IPS-20b (cell line): ENCODE data around the gene PHKB.

Experiments
- H3K27ac ChIP-seq: one replicate; pipeline ENCODE4 v1.5.1; 2013; ENCODE audit warnings: low read length
- H3K27me3 ChIP-seq: 2 replicates; pipeline ENCODE4 v1.6.1; 2013; ENCODE audit warnings: mild to moderate bottlenecking, low read length, inconsistent platforms; ENCODE audit not compliant: insufficient read depth
- H3K36me3 ChIP-seq: 2 replicates; pipeline ENCODE4 v1.6.1; 2013; ENCODE audit warnings: low read depth, mild to moderate bottlenecking, inconsistent platforms, low read length, moderate library complexity; ENCODE audit not compliant: insufficient read depth
- H3K4me1 ChIP-seq: 2 replicates; pipeline ENCODE4 v1.6.1; 2013; ENCODE audit warnings: mild to moderate bottlenecking, control low read depth, inconsistent platforms, low read length, moderate library complexity; ENCODE audit not compliant: insufficient read depth
- H3K4me3 ChIP-seq: 2 replicates; pipeline ENCODE4 v1.5.1; 2013; ENCODE audit warnings: mild to moderate bottlenecking, low read length, inconsistent platforms
- H3K9ac ChIP-seq: 2 replicates; pipeline ENCODE4 v1.6.1; 2013; ENCODE audit warnings: low read depth, mild to moderate bottlenecking, inconsistent platforms, low read length, moderate library complexity
- H3K9me3 ChIP-seq: 2 replicates; pipeline ENCODE4 v1.6.1; 2013; ENCODE audit warnings: mild to moderate bottlenecking, low read depth, low read length, inconsistent platforms; ENCODE audit not compliant: insufficient read depth

Gene PHKB

GRCh38 chr16:47700857-47701587 is 239.9 kb downstream of the PHKB start:
- peaks cover 20% of the 10 kb centered on the region for H3K36me3 ChIP-seq
- H3K27me3 ChIP-seq = no peaks in the 10 kb centered on the region
- peaks cover 11% of the 10 kb centered on the region; the same call in 1 of the 2 replicates for H3K4me1 ChIP-seq
- no peak overlapping the region for H3K27ac ChIP-seq
- H3K4me3 ChIP-seq = no peak overlapping the region
- no peaks in the 10 kb centered on the region for H3K9me3 ChIP-seq
- H3K9ac ChIP-seq = no peak overlapping the region

- Histone ChIP-seq H3K36me3 (no peaks in the 10 kb centered on the region), H3K9ac (no peak overlapping the region), H3K27ac (no peak overlapping the region), H3K27me3 (no peaks in the 10 kb centered on the region), H3K4me3 (no peak overlapping the region), H3K9me3 (no peaks in the 10 kb centered on the region), H3K4me1 (peaks cover 5% of the 10 kb centered on the region; the same call in 1 of the 2 replicates)
These were observed 244.1 kb downstream of the PHKB start for GRCh38 chr16:47705266-47705665.

GRCh38 chr16:47711809-47712208 is 250.7 kb downstream of the PHKB start:
- Histone ChIP-seq H3K36me3 (no peaks in the 10 kb centered on the region), H3K4me1 (peaks cover 4% of the 10 kb centered on the region; the same call in 1 of the 2 replicates), H3K27me3 (no peaks in the 10 kb centered on the region), H3K9ac (no peak overlapping the region), H3K27ac (no peak overlapping the region), H3K9me3 (no peaks in the 10 kb centered on the region), H3K4me3 (no peak overlapping the region)

GRCh38 chr16:47712276-47713224 is 251.4 kb downstream of the PHKB start:
- H3K9ac ChIP-seq = no peak overlapping the region

GRCh38 chr16:47713225-47713595 is 252.1 kb downstream of the PHKB start:
- peaks cover 4% of the 10 kb centered on the region; the same call in 1 of the 2 replicates for H3K4me1 ChIP-seq
- no peak overlapping the region for H3K27ac ChIP-seq
- no peaks in the 10 kb centered on the region for H3K36me3 ChIP-seq
- H3K9ac ChIP-seq = no peak overlapping the region
- no peaks in the 10 kb centered on the region for H3K27me3 ChIP-seq
- no peaks in the 10 kb centered on the region for H3K9me3 ChIP-seq
- H3K4me3 ChIP-seq = no peak overlapping the region

More at GRCh38 chr16:47712276-47713224, 251.4 kb downstream of the PHKB start:
- no peaks in the 10 kb centered on the region for H3K36me3 ChIP-seq
- no peaks in the 10 kb centered on the region for H3K27me3 ChIP-seq
- H3K4me1 ChIP-seq = peaks cover 4% of the 10 kb centered on the region; the same call in 1 of the 2 replicates
- no peak overlapping the region for H3K27ac ChIP-seq
- H3K4me3 ChIP-seq = no peak overlapping the region
- no peaks in the 10 kb centered on the region for H3K9me3 ChIP-seq

GRCh38 chr16:47715442-47716083 is 254.4 kb downstream of the PHKB start:
- H3K27me3 ChIP-seq = no peaks in the 10 kb centered on the region
- H3K27ac ChIP-seq = no peak overlapping the region
- no peak overlapping the region for H3K9ac ChIP-seq
- H3K9me3 ChIP-seq = no peaks in the 10 kb centered on the region
- H3K4me1 ChIP-seq = peaks cover 4% of the 10 kb centered on the region; the same call in 1 of the 2 replicates
- H3K36me3 ChIP-seq = no peaks in the 10 kb centered on the region
- H3K4me3 ChIP-seq = no peak overlapping the region

- Histone ChIP-seq H3K27me3 (no peaks in the 10 kb centered on the region), H3K9ac (no peak overlapping the region), H3K4me3 (no peak overlapping the region), H3K36me3 (no peaks in the 10 kb centered on the region), H3K27ac (no peak overlapping the region), H3K9me3 (no peaks in the 10 kb centered on the region), H3K4me1 (peaks cover 4% of the 10 kb centered on the region; the same call in 1 of the 2 replicates)
These were observed 255.4 kb downstream of the PHKB start for GRCh38 chr16:47716571-47716970.

- no peaks in the 10 kb centered on the region for H3K27me3 ChIP-seq
- no peak overlapping the region for H3K4me3 ChIP-seq
- no peak overlapping the region for H3K9ac ChIP-seq
- H3K9me3 ChIP-seq = no peaks in the 10 kb centered on the region
- no peaks in the 10 kb centered on the region for H3K4me1 ChIP-seq
- no peaks in the 10 kb centered on the region for H3K36me3 ChIP-seq
- H3K27ac ChIP-seq = no peak overlapping the region
These were observed 258.6 kb downstream of the PHKB start for GRCh38 chr16:47719713-47720112.

GRCh38 chr16:47721006-47721637 is 260.0 kb downstream of the PHKB start:
- Histone ChIP-seq H3K27ac (no peak overlapping the region), H3K4me1 (peaks cover 6% of the 10 kb centered on the region; the same call in 1 of the 2 replicates), H3K27me3 (no peaks in the 10 kb centered on the region), H3K4me3 (no peak overlapping the region), H3K9ac (no peak overlapping the region), H3K36me3 (no peaks in the 10 kb centered on the region), H3K9me3 (no peaks in the 10 kb centered on the region)

GRCh38 chr16:47722046-47722445 is 260.9 kb downstream of the PHKB start:
- Histone ChIP-seq H3K4me1 (peaks cover 6% of the 10 kb centered on the region; the same call in 1 of the 2 replicates), H3K36me3 (no peaks in the 10 kb centered on the region), H3K27ac (no peak overlapping the region), H3K4me3 (no peak overlapping the region), H3K27me3 (no peaks in the 10 kb centered on the region), H3K9me3 (no peaks in the 10 kb centered on the region), H3K9ac (no peak overlapping the region)
